Astrocyte of the cerebellum (primary cell): ENCODE results near the gene ARHGEF11.
A peak's percentile ranks its signal among the peaks of the same experiment; 100 is the strongest.

Source experiments
- DNase-seq: peaks from one replicate; pipeline ENCODE4 v3.0.0-alpha.2; 2011; ENCODE audit warnings: low read depth
- H3K4me3 ChIP-seq: 2 replicates; pipeline ENCODE4 v1.5.1; 2011; ENCODE audit warnings: mild to moderate bottlenecking, low read depth, low read length, moderate library complexity
- in situ Hi-C: cut with HindIII; loops from 2 replicates; pipeline ENCODE4 v1.10.0; 2017; ENCODE audit warnings: low sequenced_read_pairs
- TF ChIP-seq, protein P1 (sequence below): IDR thresholded peaks from 2 replicates; pipeline ENCODE4 v1.5.1; 2012; ENCODE audit warnings: low read length, low read depth, moderate library complexity, mild to moderate bottlenecking; ENCODE audit errors: missing control alignments

ARHGEF11 gene

GRCh38 chr1:156923670-156924477, 121.7 kb downstream of the ARHGEF11 start:
- TF ChIP-seq, protein P1, sequence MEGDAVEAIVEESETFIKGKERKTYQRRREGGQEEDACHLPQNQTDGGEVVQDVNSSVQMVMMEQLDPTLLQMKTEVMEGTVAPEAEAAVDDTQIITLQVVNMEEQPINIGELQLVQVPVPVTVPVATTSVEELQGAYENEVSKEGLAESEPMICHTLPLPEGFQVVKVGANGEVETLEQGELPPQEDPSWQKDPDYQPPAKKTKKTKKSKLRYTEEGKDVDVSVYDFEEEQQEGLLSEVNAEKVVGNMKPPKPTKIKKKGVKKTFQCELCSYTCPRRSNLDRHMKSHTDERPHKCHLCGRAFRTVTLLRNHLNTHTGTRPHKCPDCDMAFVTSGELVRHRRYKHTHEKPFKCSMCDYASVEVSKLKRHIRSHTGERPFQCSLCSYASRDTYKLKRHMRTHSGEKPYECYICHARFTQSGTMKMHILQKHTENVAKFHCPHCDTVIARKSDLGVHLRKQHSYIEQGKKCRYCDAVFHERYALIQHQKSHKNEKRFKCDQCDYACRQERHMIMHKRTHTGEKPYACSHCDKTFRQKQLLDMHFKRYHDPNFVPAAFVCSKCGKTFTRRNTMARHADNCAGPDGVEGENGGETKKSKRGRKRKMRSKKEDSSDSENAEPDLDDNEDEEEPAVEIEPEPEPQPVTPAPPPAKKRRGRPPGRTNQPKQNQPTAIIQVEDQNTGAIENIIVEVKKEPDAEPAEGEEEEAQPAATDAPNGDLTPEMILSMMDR = no peak
- no peak for DNase-seq
- in situ Hi-C loops = no loop called here
- H3K4me3 ChIP-seq = no peak overlapping the region

DNA sequence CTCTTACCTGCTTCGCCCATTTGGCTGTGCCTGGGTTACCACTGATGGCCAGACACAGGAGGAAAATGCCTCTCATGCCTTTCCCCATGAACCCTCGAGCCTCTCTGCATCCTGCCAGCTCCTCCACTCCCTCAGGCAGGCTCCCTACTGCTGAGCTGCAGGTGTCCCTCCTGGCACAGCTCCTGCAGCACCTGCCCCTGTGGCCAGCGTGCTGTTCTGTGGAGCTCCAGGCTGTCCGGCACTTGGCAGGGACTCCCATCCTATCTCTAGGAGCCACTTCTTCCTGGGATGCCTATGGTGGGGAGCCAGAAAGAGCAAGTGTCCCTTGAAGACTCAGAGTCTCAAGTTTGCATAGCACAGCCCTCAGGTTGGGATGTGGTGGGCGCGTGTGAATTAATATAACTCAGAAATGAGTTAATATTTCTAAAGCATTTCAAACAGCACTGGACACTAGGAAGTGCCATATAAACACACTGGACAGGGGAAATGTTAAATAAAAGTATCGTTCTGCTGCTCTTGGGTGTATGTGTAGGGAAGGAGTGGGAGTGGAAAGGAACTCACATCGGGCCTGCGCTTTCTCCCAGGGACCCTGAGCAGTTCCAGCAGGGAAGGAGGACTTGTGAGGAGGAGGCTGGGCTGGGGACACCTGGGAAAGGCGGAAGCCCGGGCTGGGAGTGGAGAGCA, 122.4 kb downstream of the ARHGEF11 start:
- H3K4me3 ChIP-seq = no peak overlapping the region
- no peak for DNase-seq
- TF ChIP-seq, protein P1 = no peak
- in situ Hi-C loops = no loop called here

DNA sequence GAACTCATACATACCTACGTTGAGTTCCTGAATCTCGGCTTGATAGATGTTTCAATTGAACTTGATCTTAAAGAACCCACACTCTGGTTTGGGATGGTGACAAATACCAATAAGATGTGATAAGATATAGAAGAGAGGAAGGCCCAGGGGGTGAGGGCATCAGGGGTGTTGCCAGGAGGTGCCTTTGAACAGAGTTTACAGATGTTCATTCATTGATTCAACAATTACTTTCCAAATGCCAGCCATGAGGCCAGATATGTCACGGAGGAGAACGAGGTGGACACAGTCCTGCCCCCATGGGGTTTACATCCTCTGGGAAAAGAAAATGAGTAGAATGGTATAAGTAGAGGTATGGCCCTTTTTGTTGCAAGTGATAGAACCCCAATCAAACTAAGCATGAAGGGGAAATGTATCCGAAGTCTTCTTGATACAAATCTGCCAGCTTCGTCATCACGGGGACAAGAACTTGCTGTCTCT, 124.5 kb downstream of the ARHGEF11 start:
- DNase-seq = no peak
- TF ChIP-seq, protein P1 = no peak
- in situ Hi-C loops = no loop called here
- H3K4me3 ChIP-seq = no peak overlapping the region

DNA sequence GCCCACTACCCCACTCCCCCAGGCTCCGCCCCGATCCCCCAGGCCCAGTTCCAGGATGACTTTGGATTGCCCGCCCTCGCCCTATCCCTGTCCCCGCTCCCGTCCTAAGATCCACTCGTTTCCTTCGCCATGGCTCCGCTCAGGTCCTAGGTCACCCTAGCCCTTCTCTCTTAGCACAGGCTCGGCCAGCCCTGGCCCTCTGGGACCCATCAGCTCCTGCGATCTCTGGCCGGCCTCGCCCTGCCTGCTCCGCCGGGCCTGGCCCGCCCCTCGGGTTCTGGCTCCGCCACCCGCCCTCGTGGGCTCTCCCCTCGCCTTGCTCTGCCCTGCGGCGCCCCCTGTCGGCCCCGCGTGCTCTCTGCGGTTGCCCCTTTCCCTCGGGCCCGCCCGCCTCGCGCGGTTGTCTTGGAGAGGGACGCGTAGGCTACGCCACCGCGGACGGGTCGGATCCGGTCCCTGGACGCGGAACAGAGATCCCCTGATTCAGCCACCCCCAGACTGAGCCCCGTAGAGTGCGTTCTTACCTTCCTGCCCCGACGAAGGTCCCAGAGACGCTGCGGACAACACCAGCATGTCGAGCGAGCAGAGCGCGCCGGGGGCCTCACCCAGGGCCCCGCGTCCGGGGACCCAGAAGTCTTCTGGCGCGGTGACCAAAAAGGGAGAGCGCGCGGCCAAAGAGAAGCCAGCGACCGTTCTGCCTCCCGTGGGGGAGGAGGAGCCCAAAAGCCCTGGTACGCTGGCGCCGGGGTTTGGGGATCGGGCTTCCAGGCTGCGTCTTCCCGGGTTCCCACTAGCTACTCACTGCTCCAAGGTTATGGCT, 125.1 kb downstream of the ARHGEF11 start, which contains the start of gene LRRC71:
LRRC71 (plus strand) TSS at position 400 of the 820 bp plus-strand sequence; CDS start at position 572, 172 bp downstream.
- in situ Hi-C loops = no loop called here
- peak; percentile 26 for DNase-seq
- TF ChIP-seq, protein P1 = peak; percentile 86
- peak within 1 kb of the TSS; percentile 14 for H3K4me3 ChIP-seq

GRCh38 chr1:156914440-156914856, 131.1 kb downstream of the ARHGEF11 start:
- TF ChIP-seq, protein P1 = no peak

DNA sequence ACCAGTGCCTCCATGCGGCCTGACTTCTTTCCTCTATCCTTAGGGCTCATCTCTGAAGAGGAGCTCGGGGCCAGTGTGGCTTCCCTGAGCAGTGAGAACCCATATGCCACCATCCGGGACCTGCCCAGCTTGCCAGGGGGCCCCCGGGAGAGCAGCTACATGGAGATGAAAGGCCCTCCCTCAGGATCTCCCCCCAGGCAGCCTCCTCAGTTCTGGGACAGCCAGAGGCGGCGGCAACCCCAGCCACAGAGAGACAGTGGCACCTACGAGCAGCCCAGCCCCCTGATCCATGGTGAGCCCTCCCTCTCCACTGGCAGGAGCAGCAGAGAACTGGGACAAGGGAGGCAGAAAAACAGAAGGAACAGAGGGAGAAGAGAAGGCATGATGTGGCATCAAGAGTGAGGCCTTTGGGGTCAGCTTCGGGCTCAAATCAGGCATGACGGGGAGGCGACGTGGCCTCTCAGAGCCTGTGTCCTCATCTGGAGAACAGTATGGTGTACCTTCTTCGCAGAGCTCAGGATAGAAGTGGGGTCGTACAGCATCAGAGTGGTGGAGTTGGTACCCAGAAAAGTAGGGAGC, 131.6 kb downstream of the ARHGEF11 start:
- in situ Hi-C loops = no loop called here
- no peak for DNase-seq
- TF ChIP-seq, protein P1 = no peak

More at GRCh38 chr1:156914440-156914856, 131.1 kb downstream of the ARHGEF11 start:
- no peak for DNase-seq
- in situ Hi-C loops = no loop called here
- H3K4me3 ChIP-seq = no peak overlapping the region

More for the DNA sequence above, 131.6 kb downstream of the ARHGEF11 start:
- H3K4me3 ChIP-seq = no peak overlapping the region
